Stimulated activated CD4-positive, alpha-beta T cell treated with anti-CD3 and anti-CD28 coated beads, Interleukin-15, amount 100 ng/mL, for 48 hours (primary cell): ENCODE data around the gene SPTLC2.

Experiments
- DNase-seq, 2 donors: peaks; one replicate each; pipeline ENCODE4 v3.0.0-alpha.2; 2020; ENCODE audit warnings: low read depth in 2 of 2

The SPTLC2 gene

DNA sequence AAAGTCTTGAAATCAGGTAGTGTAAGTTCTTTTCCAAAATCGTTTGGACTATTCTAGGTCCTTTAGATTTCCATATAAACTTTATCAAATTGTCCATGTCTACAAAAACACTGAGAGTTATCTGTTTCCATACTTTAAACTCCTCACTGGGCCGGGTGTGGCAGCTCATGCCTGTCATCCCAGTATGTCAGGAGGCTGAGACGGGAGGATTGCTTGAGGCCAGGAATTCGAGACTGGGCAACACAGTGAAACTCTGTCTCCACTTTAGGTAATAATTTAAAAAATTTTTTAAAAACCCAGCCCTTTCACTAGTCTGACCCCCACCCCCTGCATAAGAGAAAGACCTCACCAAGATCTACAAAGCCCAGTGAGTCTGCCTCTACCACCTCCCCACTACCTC, 111.4 kb downstream of the SPTLC2 start:
- DNase-seq: no peak

DNA sequence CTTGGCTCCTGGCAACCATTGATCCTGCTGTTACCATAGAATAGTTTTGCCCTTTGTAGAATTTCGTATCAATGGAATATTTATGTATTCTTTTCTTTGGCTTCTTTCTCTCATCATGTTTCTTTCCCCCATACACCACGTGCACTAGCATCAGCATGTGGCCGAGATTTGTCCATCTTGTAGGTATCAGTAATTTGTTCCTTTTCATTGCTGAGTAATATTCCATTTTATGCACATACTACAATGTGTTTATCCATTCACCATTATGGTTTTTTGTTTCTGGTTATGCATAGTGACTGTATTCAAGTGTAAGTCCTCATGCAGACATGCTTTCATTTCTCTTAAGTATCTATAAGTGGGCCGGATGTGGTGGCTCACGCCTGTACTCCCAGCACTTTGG, 113.3 kb downstream of the SPTLC2 start:
- no peak for DNase-seq

DNA sequence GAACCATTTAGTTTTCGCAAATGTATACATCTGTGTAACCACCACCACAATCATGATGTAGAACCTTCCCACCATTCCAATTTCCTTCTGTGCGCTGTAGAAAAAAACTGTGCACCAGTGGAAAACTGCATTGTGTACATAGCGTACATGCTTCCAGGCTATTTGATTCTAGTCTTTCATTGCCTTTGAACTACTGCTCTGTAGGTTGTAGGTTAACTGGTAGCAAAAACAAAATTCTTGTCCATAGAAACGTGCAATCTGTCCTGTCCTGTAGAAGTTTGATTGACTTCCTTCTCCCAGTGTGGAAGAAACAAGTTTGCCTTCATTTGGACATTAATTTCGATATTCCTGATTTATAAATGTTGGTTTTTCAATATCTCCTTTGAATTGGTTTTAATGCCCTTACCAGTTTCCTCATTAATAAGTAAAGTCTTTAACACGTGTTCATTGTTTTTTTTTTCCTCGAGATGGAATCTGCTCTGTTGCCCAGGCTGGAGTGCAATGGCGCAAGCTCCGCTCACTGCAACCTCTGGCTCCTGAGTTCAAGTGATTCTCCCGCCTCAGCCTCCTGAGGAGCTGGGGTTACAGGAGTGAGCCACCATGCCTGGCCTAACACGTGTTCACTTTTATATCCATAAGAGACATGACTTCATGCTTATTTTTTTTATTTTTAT, 114.2 kb downstream of the SPTLC2 start:
- DNase-seq: no peak

DNA sequence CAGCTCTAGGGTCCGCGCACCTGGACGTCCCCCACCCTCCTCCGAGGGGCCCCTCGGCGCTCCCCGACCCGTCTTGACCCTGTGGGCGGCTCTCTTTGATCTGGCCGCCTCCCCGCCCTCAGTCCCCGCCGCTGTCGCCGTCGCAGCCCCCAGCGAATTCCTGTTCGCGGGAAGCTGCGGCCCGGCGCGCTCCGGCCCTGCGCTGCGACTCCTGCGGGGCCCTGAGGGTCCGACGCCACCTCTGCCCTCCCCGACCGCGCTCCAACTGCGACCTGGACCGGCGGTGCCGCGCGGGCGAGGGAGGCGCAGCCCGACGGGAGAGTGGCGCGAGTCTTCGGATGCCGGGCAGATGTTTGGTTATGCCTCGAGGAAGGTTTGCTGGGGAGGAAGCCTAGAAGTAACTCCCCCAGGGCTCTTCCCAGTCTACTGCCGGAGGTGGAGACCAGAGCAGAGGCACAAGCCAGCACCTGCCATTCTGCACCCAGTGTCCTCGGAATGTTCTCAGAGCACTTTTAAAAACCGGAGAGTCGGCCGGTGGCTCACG, 117.4 kb downstream of the SPTLC2 start:
- no peak for DNase-seq

DNA sequence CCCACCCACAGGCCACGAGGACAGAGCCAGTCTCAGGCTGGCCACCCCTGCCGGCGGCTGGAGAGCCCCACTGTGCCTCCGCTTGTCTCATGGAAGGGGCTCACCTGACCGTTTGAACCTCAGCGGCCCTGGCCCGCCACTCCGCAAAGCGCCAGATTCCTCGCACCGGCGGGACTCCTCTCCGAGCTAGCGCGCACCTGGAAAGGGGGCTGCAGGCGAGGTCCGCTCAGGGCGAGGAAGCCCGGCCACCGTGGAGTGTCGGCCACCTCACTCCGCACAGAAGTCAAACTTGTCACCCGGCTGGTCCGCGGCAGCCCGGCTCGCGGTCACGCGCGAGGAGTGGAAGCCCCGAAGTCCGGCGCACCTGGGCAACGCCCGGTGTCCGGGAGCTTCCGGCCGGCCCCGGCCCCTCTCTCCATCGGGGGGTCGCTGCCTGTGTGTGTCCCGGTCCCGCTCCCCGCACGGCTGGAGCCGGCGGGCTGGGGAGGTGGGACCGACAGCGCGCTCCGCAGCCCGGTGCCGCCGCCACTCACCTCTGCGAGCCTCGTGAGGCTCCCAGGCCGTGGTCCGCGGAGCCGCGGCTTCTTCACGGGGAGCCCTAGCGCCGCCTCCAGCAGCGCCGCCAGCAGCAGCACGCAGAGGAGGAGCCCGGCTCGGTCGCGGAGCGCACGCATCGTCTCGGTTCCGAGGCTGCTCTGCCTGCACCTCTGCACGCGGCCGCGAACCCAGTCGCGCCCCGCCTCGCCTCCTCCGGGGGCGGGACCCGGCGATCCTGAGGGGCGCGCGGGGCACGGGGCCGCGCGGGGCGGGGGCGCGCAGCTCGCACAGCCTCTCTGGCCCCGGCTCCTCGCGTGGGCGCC, 118.1 kb downstream of the SPTLC2 start, which contains the start of gene ISM2:
Gene ISM2, minus strand, starts transcription at position 697 of the 860 bp plus-strand sequence. Its CDS starts 23 bp downstream, at position 674.
- DNase-seq: peak; percentile 17 to 31

DNA sequence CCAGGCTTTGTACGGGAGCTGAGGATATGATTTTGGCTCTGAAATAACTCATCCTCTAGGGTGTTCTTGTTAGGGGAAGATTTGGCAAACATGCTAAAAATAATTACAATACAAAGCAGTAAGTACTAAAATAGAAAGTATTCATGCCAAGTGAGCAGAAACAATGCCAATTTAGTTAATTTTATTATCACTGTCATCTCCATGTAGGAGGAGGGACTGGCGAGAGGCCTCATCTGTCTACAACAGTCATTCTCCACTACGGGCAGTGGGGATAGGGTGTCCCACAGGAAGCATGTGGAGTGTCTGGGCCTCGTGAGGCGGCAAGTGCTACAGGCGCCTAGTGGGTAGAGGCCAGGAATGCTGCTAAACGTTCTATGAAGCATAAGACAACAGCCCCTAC, 121.1 kb downstream of the SPTLC2 start:
- no peak for DNase-seq

DNA sequence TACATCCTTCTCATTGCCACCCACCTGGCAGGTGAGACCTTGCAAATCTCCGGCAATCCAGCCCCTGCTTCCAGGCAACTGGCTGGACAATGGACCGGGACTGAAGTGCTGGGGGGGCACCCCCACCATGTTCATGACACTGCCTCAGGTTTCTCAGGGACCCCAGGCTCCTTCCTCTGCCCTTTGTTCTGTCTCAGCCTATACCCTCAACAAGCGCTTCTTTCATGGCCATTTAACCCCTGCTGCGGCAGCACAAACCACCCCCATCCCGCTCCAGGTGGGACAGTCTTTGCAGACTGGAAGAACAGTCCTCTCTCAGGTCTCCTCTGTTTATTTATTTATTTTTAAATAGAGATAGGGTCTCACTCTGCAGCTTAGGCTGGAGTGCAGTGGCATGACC, 125.4 kb downstream of the SPTLC2 start:
- DNase-seq: no peak

DNA sequence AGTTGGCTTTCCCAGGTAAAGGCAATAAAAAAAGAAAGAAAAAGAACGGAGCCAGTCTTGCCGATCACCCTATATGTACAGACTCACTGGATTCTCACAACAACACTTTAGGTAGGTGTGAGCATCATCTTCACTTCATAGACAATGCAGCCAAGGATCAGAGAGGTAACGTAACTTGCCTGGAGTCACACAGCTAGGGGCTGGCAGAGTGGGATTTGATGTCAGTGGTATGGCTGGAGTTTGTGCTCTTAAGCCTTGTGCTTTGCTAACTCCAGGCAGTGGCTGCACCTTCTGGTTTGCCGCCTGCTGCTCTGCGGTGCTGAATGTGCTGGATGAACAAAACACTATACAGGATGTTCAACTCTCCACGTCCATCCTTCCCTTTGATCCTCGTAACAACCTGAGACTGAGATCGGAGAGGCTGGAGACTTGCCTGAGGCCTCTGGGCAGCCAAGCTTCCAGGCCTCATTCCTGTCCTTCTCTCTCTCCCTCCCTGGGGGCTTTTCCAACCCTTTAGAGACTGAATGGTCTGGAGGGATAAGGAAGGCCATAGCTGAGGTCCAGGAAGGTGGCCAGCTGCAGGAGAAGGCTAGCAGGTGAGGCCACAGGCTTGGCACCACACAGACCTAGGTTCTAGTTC, 126.0 kb downstream of the SPTLC2 start:
- DNase-seq: no peak

DNA sequence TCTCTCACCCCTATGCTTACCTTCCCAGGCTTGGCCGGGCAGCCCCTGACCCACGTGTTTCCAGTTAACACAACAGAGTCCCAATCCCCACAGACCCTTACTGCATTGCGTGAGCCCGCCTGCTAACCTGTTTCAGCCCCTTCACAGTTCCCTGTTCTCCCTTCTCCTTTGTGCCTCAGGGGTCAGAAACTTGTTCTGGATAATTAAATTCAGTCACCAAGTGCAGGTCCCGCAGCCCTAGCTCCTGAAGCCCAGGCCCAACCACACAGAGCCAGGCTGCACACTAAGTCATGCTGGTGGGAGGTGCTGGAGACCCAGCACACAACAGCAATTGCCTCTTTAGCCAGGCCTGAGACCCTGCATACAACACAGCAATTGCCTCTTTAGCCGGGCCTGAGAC, 127.4 kb downstream of the SPTLC2 start:
- DNase-seq: no peak

DNA sequence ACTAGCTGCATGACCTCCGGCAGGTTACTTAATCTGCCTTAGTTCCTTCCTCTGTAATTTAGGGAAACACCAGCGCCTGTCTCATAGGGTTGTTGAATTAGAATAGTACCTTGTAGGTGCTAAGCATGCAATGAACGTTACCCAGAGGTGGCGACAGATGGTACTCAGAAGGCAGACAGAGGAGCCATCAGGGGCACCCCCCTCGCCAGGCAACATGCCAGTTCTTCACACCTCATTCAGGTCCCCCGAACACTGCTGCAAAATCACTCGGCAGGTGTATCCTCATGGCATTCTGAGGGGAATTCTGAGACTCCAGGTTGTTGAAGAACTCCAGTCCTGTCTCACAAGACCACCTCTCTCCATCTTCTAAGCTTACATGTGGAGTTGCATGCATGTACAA, 127.9 kb downstream of the SPTLC2 start:
- DNase-seq: no peak

DNA sequence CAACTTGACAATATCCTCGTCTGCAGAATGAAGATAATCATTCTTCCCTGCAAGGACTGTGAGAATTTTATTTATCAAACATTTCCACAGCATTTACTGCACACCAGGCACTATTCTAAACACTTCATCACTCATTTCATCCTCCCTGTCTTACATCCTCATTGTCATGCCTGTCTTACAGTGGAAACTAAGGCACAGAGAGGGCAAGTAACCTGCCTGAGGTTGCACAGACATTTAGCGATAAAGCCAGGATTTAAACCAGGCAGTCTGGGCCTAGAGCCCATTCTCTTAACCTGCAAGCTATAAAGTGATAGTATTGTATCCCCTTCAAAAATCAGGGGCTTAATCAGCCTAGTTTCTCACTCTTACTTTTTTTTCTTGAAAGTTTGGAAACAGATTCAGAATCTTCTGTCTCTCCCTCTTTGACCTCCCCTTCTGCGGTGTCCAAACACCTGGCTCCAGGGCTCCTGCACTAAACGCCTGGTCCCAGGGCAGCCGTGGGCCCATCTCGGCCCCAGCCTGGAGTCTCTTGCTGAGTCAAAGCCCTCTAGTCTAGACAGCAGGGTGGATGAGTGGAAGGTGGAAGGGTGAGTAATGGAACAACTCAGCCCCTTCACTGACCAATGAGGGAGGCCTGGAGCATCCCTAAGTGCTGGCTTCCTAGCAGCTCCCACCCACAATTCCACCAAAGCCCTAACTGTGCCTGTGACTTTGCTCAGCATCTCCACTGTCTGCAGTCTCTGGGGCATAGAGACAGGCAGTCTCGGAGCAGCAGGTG, 130.3 kb downstream of the SPTLC2 start:
- DNase-seq: no peak

DNA sequence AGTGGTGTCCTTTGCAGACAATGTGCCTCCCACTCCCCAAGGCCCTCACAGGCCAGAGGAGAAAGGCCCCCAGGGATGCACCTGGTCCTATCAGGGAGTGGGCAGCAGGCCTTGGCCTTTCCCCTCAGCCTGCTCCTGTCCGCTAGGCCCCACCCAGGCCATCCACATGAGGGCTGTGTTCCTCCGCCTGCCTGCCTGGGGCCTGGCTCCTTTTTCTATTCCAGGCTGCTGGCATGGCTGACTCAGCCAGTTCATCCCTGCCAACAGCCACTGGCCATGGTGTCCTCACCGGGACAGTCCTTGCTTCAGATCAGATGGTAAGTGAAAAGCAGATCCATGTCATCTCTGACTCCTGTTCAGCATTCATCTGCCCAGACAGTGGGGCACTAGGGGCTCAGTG, 131.2 kb downstream of the SPTLC2 start:
- DNase-seq: no peak

DNA sequence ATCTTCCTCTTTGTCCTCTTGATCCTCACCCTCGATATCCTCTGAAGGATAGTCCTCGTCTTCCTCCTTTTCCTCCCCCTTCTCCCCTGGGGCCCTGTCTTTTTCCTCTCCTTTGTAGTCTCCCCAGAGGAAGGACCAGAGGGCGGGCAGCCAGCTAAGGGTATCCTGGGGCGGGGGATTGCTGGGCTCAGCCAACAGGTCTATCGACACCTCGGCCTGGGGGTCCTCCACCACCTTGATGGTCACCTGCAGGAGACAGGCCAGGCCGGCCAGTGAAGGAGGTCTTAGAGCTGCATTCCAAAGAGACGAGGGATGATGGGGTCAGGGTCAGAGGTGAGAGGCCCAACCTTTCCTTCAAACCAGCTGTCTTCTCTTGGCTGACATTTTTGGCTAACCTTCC, 134.0 kb downstream of the SPTLC2 start:
- DNase-seq: no peak

DNA sequence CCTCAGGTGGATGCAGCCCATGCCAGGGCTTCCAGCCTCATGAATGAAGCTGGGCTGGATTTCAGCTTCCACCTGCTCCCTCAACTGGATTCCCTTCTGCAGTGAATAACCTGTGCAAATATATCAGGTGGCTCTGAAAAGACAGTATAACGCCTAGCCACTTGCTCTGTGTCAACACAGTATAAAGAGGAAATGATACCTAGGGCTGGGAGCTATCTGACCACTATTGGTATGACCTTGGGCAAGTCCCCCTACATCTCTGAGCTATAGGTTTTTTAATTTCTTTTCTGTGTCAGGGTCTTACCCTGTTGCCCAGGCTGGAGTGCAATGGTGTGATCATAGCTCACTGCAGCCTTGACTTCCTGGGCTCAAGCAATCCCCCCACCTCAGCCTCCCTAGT, 137.6 kb downstream of the SPTLC2 start:
- no peak for DNase-seq

DNA sequence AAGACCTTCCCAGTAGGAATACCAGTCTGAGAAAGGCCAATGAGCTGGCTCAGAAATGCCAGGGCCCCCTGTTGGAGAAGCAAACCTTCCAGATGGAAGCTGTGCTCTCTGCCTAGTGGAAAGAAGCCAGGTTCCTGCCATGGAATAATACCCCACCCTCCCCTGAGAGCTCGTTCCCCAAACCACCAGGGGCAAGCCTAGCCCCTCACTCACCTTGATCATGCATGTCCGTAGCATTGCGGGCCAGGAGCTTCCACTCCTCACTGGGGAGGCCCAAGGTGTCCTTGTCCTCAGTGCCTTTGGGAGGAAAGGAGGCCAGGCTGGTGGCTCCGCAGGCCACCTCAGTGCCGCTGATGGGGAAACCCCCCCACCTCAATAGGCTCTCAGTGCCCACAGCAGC, 138.4 kb downstream of the SPTLC2 start:
- no peak for DNase-seq

DNA sequence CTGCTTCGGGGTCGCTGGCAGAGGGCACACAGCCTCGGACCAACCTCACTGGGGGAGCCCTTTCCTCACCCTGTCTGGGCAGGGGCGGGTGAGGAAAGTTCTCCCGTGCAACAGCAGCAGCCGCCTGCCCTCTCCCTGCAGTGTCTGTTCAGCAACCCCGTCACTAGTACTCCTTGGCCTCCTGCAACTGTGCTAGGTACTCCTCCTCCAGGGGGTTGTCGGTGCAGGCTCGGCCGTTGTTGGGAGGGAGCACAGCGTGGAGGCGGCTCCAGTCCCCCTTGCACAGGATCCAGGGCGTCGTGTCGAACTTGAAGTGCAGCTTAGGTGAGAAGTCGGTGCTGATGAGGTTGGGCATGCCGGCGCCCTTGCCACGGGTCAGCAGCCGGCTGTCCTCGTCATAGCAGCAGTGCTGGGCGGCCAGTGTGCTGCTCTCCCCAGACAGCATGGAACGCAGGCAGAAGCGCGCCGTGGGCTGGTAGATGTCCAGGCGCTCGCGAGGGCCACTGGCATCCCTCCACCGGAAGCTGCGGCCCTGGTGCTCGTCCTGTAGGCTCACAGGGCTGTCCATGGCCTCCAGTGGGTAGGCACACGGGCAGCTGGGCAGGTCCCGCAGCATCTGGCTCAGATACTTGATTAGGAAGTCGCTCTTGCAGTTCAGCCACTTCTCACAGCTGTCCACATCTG, 140.9 kb downstream of the SPTLC2 start:
- DNase-seq: no peak

DNA sequence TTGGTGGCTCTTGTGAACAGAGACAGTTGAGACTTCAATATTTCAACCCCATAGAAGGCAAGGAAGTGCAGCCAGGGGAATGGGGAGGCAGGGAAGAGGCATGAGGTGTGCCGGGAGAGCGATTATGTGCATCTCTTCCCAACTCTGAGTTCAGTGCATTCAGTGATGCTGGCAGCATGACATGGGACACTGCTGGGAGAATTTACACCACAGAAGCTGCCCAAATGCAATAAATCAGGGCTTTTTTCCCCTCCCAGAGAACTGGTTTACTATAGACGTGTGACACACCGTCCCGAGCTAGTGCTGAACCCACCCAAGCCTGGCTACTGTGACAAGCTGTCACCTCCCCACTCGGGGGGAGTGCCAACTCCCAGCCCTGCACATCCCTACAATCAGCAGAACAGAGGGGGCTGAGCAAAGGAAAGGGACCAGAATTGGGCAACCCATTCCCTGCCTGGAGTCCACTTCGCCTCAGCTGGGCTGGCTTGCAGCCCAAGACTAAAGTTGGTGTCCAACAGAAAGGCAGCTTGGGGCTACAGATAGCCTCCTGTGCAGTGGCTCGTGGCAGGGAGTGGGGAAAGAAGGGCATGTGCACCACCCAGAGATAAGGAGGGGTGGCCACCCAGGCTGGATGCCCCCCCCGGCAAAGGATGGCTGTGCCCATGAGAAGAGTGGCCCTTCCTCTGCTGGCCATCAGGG, 141.8 kb downstream of the SPTLC2 start:
- no peak for DNase-seq

DNA sequence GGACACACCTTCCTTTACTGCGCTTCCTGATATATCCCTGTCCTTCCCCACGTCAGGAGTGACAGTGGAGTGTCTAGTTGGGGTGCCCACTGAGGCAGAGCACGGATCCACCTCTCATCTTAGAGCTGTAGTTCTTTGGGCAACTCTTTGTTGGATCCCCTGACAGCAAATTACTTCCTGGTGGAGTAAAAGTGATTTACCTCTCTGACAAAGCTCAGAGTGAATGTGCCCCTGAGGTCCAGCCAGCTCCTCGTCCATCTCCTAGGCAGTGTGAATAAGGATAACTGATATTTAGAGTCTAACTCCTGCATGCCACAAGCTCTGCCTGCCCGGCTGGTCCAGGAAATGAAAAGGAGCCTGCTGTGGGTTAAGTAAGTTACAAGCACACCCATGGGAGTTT, 142.5 kb downstream of the SPTLC2 start:
- DNase-seq: no peak

DNA sequence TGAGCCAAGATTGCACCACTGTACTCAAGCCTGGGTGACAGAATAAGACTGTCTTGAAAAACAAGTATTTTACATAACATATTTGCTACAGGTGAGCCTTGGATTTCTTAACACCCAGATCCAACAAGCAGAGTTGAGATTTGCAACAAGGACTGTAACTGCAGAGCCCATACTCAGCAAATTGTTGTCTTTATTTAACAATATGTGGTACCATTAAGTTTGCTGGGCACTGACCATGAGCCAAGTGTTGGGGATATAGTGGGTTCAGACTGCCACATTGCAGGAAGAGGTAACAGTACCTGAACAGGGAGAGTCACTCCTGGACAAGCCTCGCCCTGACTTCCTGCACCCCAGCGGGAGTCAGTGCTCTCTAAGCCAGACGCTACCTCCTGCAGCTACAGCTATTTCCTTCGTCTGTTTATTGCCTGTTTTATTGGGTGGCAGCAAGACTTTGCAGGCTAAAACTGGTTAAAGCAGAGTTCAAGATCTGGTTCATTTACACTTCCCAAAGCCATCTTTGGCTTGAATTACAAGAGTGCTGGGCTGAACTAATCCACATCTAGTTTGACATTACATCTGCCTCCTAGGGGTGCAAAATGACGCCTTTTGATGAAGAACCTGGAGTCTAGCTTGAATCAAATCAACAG, 146.1 kb downstream of the SPTLC2 start:
- no peak for DNase-seq

DNA sequence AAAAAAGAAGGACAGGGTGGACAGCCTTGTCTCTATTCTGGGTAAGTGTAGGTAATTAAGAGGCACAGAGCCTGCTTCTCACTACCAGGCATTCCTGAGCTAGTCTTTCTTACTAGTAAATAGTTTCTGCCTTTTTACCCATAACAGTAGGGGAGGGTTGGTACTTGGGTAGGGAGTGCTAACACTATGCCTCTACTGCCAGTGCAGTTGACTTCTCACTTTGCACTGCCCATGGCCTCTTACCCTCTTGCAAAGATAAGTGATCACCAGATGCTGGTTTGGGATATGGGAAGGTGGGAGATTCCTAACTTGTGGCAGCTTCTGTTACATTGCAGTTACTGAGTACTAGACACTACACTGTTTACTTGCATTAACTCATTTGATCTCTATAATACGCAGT, 146.9 kb downstream of the SPTLC2 start:
- DNase-seq: no peak
